H9 (cell line): ENCODE measurements around the gene NPS. TPM values are rescaled to one million over a fixed set of nuclear protein-coding genes. Genes with fewer than 3 reads are reported as not detected.

Source experiments
- DNase-seq: peaks from one replicate; pipeline ENCODE4 v3.0.0-alpha.2; 2017
- H2AFZ ChIP-seq: one replicate; pipeline ENCODE4 v1.6.1; 2013; ENCODE audit warnings: mild to moderate bottlenecking, low read length, control low read depth, moderate library complexity
- H2AK5ac ChIP-seq: 2 replicates; pipeline ENCODE4 v1.6.1; 2013; ENCODE audit warnings: low read length, control low read depth, mixed read lengths; ENCODE audit not compliant: insufficient read length
- H2BK120ac ChIP-seq: one replicate; pipeline ENCODE4 v1.6.1; 2013; ENCODE audit warnings: low read depth, mild to moderate bottlenecking, low read length, control low read depth, inconsistent platforms; ENCODE audit not compliant: poor library complexity, severe bottlenecking
- H2BK12ac ChIP-seq: 2 replicates; pipeline ENCODE4 v1.6.1; 2013; ENCODE audit warnings: low read length, control low read depth, mixed read lengths, low read depth; ENCODE audit not compliant: insufficient read length
- H2BK15ac ChIP-seq: 2 replicates; pipeline ENCODE4 v1.6.1; 2013; ENCODE audit warnings: low read depth, low read length, control low read depth
- H2BK20ac ChIP-seq: one replicate; pipeline ENCODE4 v1.6.1; 2013; ENCODE audit warnings: low read depth, mild to moderate bottlenecking, low read length, control low read depth, inconsistent platforms; ENCODE audit not compliant: poor library complexity, severe bottlenecking
- H2BK5ac ChIP-seq: 2 replicates; pipeline ENCODE4 v1.6.1; 2013; ENCODE audit warnings: low read length, control low read depth, mixed read lengths; ENCODE audit not compliant: insufficient read length
- H3K14ac ChIP-seq: 2 replicates; pipeline ENCODE4 v1.6.1; 2013; ENCODE audit warnings: low read length, control low read depth; ENCODE audit not compliant: insufficient read depth
- H3K18ac ChIP-seq: 2 replicates; pipeline ENCODE4 v1.6.1; 2013; ENCODE audit warnings: low read depth, mild to moderate bottlenecking, mixed read lengths, low read length, control low read depth; ENCODE audit not compliant: insufficient read length
- H3K23ac ChIP-seq: 2 replicates; pipeline ENCODE4 v1.6.1; 2013; ENCODE audit warnings: low read length, control low read depth, mixed read lengths, low read depth; ENCODE audit not compliant: insufficient read length
- H3K23me2 ChIP-seq: 2 replicates; pipeline ENCODE4 v1.6.1; 2013; ENCODE audit warnings: low read depth, mild to moderate bottlenecking, mixed read lengths, low read length, control low read depth; ENCODE audit not compliant: insufficient read length, poor library complexity, severe bottlenecking
- H3K27ac ChIP-seq: 2 replicates; pipeline ENCODE4 v1.5.1; 2013; ENCODE audit warnings: low read length, control low read depth, mixed read lengths, low read depth; ENCODE audit not compliant: insufficient read length
- H3K27me3 ChIP-seq: 2 replicates; pipeline ENCODE4 v1.6.1; 2013; ENCODE audit warnings: low read length, control low read depth, inconsistent platforms; ENCODE audit not compliant: insufficient read depth
- H3K4ac ChIP-seq: 2 replicates; pipeline ENCODE4 v1.6.1; 2013; ENCODE audit warnings: low read depth, mild to moderate bottlenecking, control low read depth, inconsistent platforms, low read length, moderate library complexity
- H3K4me1 ChIP-seq: 2 replicates; pipeline ENCODE4 v1.6.1; 2013; ENCODE audit warnings: low read length, control low read depth, inconsistent platforms; ENCODE audit not compliant: insufficient read depth
- H3K4me2 ChIP-seq: 2 replicates; pipeline ENCODE4 v1.6.1; 2013; ENCODE audit warnings: low read length, control low read depth, mixed read lengths; ENCODE audit not compliant: insufficient read length, insufficient read depth
- H3K56ac ChIP-seq: 2 replicates; pipeline ENCODE4 v1.6.1; 2013; ENCODE audit warnings: low read depth, mild to moderate bottlenecking, mixed read lengths, low read length, control low read depth; ENCODE audit not compliant: insufficient read length
- H3K79me1 ChIP-seq: 2 replicates; pipeline ENCODE4 v1.6.1; 2013; ENCODE audit warnings: low read depth, mild to moderate bottlenecking, moderate library complexity, low read length, control low read depth, inconsistent platforms; ENCODE audit not compliant: insufficient read depth, poor library complexity, severe bottlenecking
- H3K79me2 ChIP-seq: 2 replicates; pipeline ENCODE4 v1.6.1; 2013; ENCODE audit warnings: low read length, control low read depth, inconsistent platforms; ENCODE audit not compliant: insufficient read depth
- H3K9ac ChIP-seq: 2 replicates; pipeline ENCODE4 v1.6.1; 2013; ENCODE audit warnings: low read length, control low read depth, mixed read lengths; ENCODE audit not compliant: insufficient read length; ENCODE audit errors: extremely low read depth
- H3K9me3 ChIP-seq: one replicate; pipeline ENCODE4 v1.6.1; 2013; ENCODE audit warnings: low read depth, low read length, inconsistent platforms; ENCODE audit not compliant: control insufficient read depth
- H3T11ph ChIP-seq: one replicate; pipeline ENCODE4 v1.6.1; 2013; ENCODE audit warnings: mild to moderate bottlenecking, low read length, control low read depth, inconsistent platforms
- H4K20me1 ChIP-seq: one replicate; pipeline ENCODE4 v1.6.1; 2013; ENCODE audit not compliant: control insufficient read depth, insufficient read length, insufficient read depth
- H4K5ac ChIP-seq: 2 replicates; pipeline ENCODE4 v1.6.1; 2013; ENCODE audit warnings: low read depth, mild to moderate bottlenecking, mixed read lengths, low read length, control low read depth; ENCODE audit not compliant: insufficient read length
- H4K8ac ChIP-seq: replicated peaks from 2 replicates; pipeline ENCODE4 v1.6.1; 2013; ENCODE audit warnings: low read length, control low read depth, mixed read lengths, low read depth; ENCODE audit not compliant: insufficient read length
- H4K91ac ChIP-seq: 2 replicates; pipeline ENCODE4 v1.6.1; 2013; ENCODE audit warnings: low read depth, mild to moderate bottlenecking, moderate library complexity, mixed read lengths, low read length, control low read depth; ENCODE audit not compliant: insufficient read length
- H3K27ac Mint-ChIP-seq, 3 experiments: 2 replicates in 2 of 3; 3 replicates in 1 of 3; pipeline ENCODE4 v1.8.0; 2020 to 2021; ENCODE audit warnings: mixed read lengths in 3 of 3, mild to moderate bottlenecking in 1 of 3, moderate library complexity in 1 of 3
- H3K27me3 Mint-ChIP-seq: 2 replicates; pipeline ENCODE4 v1.8.0; 2021; ENCODE audit warnings: low read depth, mild to moderate bottlenecking, moderate library complexity, mixed read lengths
- H3K36me3 Mint-ChIP-seq, 3 experiments: 2 replicates in 2 of 3; 3 replicates in 1 of 3; pipeline ENCODE4 v1.8.0; 2020 to 2021; ENCODE audit warnings: low read depth in 3 of 3, mixed read lengths in 3 of 3; ENCODE audit not compliant: insufficient read depth in 1 of 3
- H3K4me1 Mint-ChIP-seq, 2 experiments: 2 replicates each; pipeline ENCODE4 v1.8.0; 2020; ENCODE audit warnings: mixed read lengths in 2 of 2
- H3K4me3 Mint-ChIP-seq, 2 experiments: 2 replicates in 1 of 2; 3 replicates in 1 of 2; pipeline ENCODE4 v1.8.0; 2020 to 2021; ENCODE audit warnings: mild to moderate bottlenecking in 2 of 2, mixed read lengths in 2 of 2, moderate library complexity in 1 of 2
- H3K9me3 Mint-ChIP-seq, 2 experiments: 2 replicates in 1 of 2; 3 replicates in 1 of 2; pipeline ENCODE4 v1.8.0; 2020; ENCODE audit warnings: mild to moderate bottlenecking in 2 of 2, mixed read lengths in 2 of 2, moderate library complexity in 1 of 2
- WGBS: extraction: QIAGEN DNeasy Blood & Tissue Kit; methylation state at CpG from one replicate; pipeline ENCODE4 v1.1.7; 2013; ENCODE audit warnings: missing lambda C conversion rate, low lambda C conversion rate, mixed read lengths; ENCODE audit not compliant: insufficient read length; ENCODE audit errors: extremely low coverage; 5-methylcytosine and 5-hydroxymethylcytosine counted together
- total RNA-seq: library from RNA; stranded (reverse); gene quantifications from 2 replicates; pipeline ENCODE4 v1.2.1, GENCODE V29; 2021
- TF ChIP-seq, protein P1 (sequence below): fragments of 200-600 bp; sonication (generic); conservative IDR thresholded peaks from 3 replicates; pipeline ENCODE4 v1.8.0; 2021; ENCODE audit warnings: antibody characterized with exemption, mild to moderate bottlenecking

The NPS gene
- total RNA-seq, 1 experiment from 2014 or later = not detected

GRCh38 chr10:127587668-127588365, 38.7 kb downstream of the NPS start:
- Histone ChIP-seq H2BK120ac (no peak overlapping the region), H4K5ac (no peak overlapping the region), H3K27ac (no peak overlapping the region), H2AFZ (no peak overlapping the region), H3K4ac (no peak overlapping the region), H3K27me3 (no peaks in the 10 kb centered on the region), H2AK5ac (no peak overlapping the region), H3K14ac (no peak overlapping the region), H3K4me1 (no peaks in the 10 kb centered on the region), H3K79me1 (no peaks in the 10 kb centered on the region), H2BK15ac (no peak overlapping the region), H4K20me1 (no peaks in the 10 kb centered on the region), H3K18ac (no peak overlapping the region), H3K79me2 (no peaks in the 10 kb centered on the region), H3T11ph (no peak overlapping the region), H3K9me3 (no peaks in the 10 kb centered on the region), H4K8ac (no peak overlapping the region), H4K91ac (no peak overlapping the region), H2BK20ac (no peak overlapping the region), H3K56ac (no peak overlapping the region), H3K4me2 (no peak overlapping the region), H3K23ac (no peak overlapping the region), H3K9ac (no peak overlapping the region), H2BK12ac (no peak overlapping the region), H3K23me2 (no peaks in the 10 kb centered on the region), H2BK5ac (no peak overlapping the region)
- peaks cover 0 to 5% (median 0%) of the 10 kb centered on the region in 3 experiments; a peak in 2 of 7 replicates for H3K36me3 Mint-ChIP-seq
- H3K4me1 Mint-ChIP-seq = no peaks in the 10 kb centered on the region
- H3K27me3 Mint-ChIP-seq = peaks cover 10% of the 10 kb centered on the region
- no CpG with 5 or more reads among the region's 4 CpGs for WGBS
- no peak overlapping the region for H3K27ac Mint-ChIP-seq
- no peak for DNase-seq
- TF ChIP-seq, protein P1, sequence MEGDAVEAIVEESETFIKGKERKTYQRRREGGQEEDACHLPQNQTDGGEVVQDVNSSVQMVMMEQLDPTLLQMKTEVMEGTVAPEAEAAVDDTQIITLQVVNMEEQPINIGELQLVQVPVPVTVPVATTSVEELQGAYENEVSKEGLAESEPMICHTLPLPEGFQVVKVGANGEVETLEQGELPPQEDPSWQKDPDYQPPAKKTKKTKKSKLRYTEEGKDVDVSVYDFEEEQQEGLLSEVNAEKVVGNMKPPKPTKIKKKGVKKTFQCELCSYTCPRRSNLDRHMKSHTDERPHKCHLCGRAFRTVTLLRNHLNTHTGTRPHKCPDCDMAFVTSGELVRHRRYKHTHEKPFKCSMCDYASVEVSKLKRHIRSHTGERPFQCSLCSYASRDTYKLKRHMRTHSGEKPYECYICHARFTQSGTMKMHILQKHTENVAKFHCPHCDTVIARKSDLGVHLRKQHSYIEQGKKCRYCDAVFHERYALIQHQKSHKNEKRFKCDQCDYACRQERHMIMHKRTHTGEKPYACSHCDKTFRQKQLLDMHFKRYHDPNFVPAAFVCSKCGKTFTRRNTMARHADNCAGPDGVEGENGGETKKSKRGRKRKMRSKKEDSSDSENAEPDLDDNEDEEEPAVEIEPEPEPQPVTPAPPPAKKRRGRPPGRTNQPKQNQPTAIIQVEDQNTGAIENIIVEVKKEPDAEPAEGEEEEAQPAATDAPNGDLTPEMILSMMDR = no peak
- no peak overlapping the region for H3K4me3 Mint-ChIP-seq
- H3K9me3 Mint-ChIP-seq = peaks cover 5 to 9% of the 10 kb centered on the region in 2 experiments; a peak in 3 of 5 replicates
